ENCODE data around the gene IGF2R.

GRCh38 chr6:159996087-159996622 is 27.3 kb downstream of the IGF2R start:
- TF ChIP-seq EZH2 (IDR thresholded peaks at IDR 0.05; ENCODE audit: insufficient read depth, poor library complexity, severe bottlenecking) (no peak), EZH2phosphoT487 (IDR thresholded peaks at IDR 0.05; ENCODE audit: insufficient read depth, low read depth) (no peak)
